ENCODE measurements around the gene KRT83.
A peak's percentile ranks its signal among the peaks of the same experiment; 100 is the strongest.

The KRT83 gene

DNA sequence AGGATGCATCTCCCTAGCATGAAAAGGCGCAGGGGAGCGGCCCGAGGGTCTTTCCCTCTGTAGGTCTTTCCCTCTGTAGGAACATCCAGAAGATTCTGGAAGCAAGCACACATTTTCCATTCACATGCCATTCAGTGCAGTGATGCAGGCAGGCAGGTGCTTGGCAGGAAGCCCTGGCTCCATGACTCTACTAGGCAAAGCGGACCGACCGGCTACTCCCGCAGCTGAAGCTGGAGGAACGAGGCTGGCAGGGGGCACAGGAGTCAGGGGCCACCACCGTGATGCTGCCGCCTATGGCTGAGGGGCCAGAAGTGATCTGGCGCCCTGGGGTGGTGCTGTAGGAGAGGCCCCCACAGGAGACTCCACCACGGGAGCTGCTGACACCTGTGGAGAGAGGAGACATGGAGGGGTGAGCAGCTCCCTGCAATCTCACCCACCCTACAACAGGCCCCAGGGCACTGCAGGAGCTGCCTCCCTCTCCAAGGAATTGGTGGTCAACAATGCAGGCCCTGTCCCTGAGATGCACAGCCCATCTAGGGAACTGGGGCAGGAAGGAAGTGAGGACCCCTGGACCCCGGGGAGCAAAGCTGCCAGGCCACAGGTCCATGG, 39.6 kb upstream of the KRT83 start:
- no peak for TF ChIP-seq POLR2A (IDR thresholded peaks at IDR 0.05; ENCODE audit: low read depth, low read length)
- no peak for TF ChIP-seq POLR2AphosphoS5 (IDR thresholded peaks at IDR 0.05; ENCODE audit: low read depth, low read length)
- TF ChIP-seq TAF1 (IDR thresholded peaks at IDR 0.05; ENCODE audit: borderline replicate concordance, low read depth, low read length) = no peak
- DNase-seq (ENCODE audit: insufficient read length) (no peak), FAIRE-seq (no peak)

- FAIRE-seq = no peak
- TF ChIP-seq POLR2A (IDR thresholded peaks at IDR 0.05; ENCODE audit: low read depth, low read length) = no peak
- no peak for TF ChIP-seq POLR2AphosphoS5 (IDR thresholded peaks at IDR 0.05; ENCODE audit: low read depth, low read length)
- TF ChIP-seq TAF1 (IDR thresholded peaks at IDR 0.05; ENCODE audit: borderline replicate concordance, low read depth, low read length) = no peak
- no peak for DNase-seq (ENCODE audit: insufficient read length)
Measured at GRCh38 chr12:52360106-52360662, 39.0 kb upstream of the KRT83 start.

DNA sequence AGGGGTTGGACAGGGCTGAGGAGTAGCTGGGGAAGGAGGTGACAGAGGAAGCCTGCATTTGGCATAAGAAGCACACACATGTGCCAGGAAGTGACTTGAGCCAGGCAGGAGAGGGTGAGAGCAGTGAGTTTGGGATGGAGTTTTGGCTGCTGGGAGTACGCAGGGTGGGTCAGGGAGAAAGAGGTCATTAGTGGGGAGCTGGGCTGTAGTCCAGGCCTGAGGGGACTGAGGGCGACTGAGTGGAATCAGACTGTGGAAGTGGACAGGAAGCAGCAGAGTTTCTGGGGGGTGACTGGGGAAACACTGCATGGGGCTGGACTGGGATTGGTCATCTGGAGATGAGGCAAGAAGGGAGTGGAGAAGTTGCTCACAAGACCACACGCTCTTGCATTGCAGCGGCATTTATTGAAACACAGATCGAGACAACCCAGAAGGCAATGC, 38.4 kb upstream of the KRT83 start:
- FAIRE-seq = no peak
- DNase-seq (ENCODE audit: insufficient read length) = no peak
- no peak for TF ChIP-seq POLR2AphosphoS5 (IDR thresholded peaks at IDR 0.05; ENCODE audit: low read depth, low read length)
- no peak for TF ChIP-seq TAF1 (IDR thresholded peaks at IDR 0.05; ENCODE audit: borderline replicate concordance, low read depth, low read length)
- TF ChIP-seq POLR2A (IDR thresholded peaks at IDR 0.05; ENCODE audit: low read depth, low read length) = no peak

DNA sequence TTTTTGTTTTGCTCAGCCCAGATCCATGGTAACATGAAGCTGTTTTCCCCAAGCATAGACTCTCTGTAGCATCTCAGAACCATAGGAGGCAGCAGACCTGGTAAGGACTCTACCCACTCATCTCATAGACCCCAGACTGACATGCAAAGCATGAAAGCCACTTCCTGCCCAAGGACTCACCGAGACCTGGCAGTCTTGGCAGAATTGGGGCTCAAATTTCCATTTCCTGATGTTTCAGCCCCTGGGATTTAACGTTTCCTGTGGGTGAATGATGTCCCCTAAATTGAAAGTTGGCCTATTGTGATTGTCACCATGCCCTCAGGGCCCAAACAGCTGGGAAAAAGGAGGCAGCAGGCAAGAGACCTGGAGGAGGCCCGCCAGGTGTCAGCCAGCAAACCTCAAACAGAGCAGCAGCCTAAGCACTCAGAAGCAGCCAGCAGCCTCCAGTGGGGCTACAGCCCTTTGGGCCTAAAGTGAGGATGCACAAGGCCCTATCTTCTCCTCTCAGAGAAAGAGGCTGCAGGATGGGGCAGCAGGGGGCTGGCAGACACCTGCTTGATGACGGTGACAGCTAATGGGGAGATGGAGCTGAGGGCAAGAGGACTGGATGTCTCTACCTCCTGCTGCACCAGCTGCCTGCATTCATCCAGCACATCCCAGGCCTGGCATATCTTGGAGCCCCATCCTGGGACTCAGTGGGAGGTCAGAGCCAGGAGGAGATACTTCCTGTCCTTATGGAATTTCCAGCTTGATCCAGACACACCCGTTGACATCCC, 37.6 kb upstream of the KRT83 start:
- DNase-seq (ENCODE audit: insufficient read length) (peak; percentile 68), FAIRE-seq (peak; percentile 92)
- TF ChIP-seq POLR2A (IDR thresholded peaks at IDR 0.05; ENCODE audit: low read depth, low read length) (no peak), TAF1 (IDR thresholded peaks at IDR 0.05; ENCODE audit: borderline replicate concordance, low read depth, low read length) (no peak), POLR2AphosphoS5 (IDR thresholded peaks at IDR 0.05; ENCODE audit: low read depth, low read length) (no peak)

DNA sequence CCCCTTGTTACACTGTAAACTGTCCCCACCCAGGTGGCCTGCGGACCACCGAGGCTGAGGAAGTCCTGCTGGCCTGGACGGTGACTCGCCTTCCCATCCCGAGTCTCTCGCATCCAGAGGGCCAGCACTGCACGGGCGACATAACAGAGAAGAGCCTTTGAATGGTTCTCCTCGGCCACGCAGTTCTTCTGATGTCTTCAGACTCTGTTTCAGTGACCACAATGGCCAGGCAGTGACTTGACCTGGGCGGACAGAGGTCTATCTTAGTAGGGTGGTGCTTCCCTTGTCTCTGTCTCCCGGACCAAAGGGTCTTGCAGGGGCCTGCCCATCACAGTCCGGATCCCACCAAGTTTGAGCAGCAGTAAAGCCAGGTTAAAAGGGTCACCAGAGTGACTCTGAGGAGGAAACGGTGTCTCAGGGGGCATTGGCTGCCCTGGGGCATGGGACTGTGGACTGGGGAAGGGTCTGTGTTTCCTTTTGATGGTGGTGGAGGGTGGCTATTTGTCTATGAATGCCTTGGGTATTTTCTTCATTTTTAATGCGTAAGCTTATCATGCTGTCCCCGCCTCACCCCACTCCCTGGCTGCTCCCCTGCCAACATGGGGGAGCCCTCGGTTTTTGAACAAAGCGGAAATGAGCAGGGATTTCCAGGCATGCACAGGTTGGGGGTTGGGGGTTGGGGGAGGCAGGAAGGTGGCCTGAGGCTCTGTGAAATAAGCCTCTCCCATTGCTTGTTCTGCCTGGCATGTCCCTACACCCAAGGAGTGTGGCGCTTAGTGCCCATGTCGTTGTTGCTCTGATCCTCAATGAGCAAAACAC, 35.8 kb upstream of the KRT83 start:
- DNase-seq (ENCODE audit: insufficient read length) = no peak
- no peak for FAIRE-seq
- TF ChIP-seq TAF1 (IDR thresholded peaks at IDR 0.05; ENCODE audit: borderline replicate concordance, low read depth, low read length) (no peak), POLR2AphosphoS5 (IDR thresholded peaks at IDR 0.05; ENCODE audit: low read depth, low read length) (no peak), POLR2A (IDR thresholded peaks at IDR 0.05; ENCODE audit: low read depth, low read length) (no peak)

DNA sequence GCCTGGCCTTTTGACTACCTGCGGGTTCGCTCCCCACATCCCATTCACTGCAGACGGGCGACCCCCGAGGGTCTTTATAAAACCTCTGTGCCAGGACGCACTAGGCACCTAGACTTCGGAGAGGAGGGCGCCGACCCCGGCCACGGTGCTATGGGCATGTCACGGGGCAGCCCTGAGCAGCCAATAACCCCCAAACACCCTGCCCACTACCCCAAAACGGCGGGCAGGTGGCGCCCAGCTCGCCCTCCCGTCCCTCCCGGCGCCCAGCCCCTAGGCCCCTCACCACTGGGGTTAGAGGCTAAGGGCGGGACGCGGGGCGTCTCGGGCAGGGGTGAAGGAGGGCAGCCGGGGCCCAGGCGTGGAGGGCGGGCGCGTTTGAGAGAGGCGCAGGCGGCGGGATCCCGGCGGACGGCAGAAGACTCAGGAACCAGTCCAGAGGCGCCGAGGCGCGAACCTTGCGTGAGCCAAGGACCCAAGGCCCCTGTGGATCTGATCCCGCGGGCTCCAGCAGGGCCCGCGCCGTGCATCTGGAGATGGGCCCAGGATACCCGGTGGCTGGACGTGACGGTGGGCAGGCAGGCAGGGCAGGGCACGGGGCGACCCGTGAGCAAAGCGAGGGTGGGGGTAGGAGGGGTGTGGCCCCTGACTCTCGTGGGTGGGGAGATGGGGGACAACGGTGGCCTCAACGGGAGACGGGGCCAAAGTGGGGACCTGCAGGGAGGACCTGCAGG, 35.0 kb upstream of the KRT83 start:
- TF ChIP-seq POLR2A (IDR thresholded peaks at IDR 0.05; ENCODE audit: low read depth, low read length) = no peak
- TF ChIP-seq TAF1 (IDR thresholded peaks at IDR 0.05; ENCODE audit: borderline replicate concordance, low read depth, low read length) = no peak
- no peak for TF ChIP-seq POLR2AphosphoS5 (IDR thresholded peaks at IDR 0.05; ENCODE audit: low read depth, low read length)
- DNase-seq (ENCODE audit: insufficient read length) (no peak), FAIRE-seq (no peak)

- TF ChIP-seq TAF1 (IDR thresholded peaks at IDR 0.05; ENCODE audit: borderline replicate concordance, low read depth, low read length) = no peak
- TF ChIP-seq POLR2AphosphoS5 (IDR thresholded peaks at IDR 0.05; ENCODE audit: low read depth, low read length) = no peak
- TF ChIP-seq POLR2A (IDR thresholded peaks at IDR 0.05; ENCODE audit: low read depth, low read length) = no peak
- DNase-seq (ENCODE audit: insufficient read length) (no peak), FAIRE-seq (no peak)
Measured at GRCh38 chr12:52355176-52355575, 34.0 kb upstream of the KRT83 start.

GRCh38 chr12:52354200-52354599, 33.0 kb upstream of the KRT83 start:
- no peak for TF ChIP-seq POLR2A (IDR thresholded peaks at IDR 0.05; ENCODE audit: low read depth, low read length)
- no peak for TF ChIP-seq POLR2AphosphoS5 (IDR thresholded peaks at IDR 0.05; ENCODE audit: low read depth, low read length)
- TF ChIP-seq TAF1 (IDR thresholded peaks at IDR 0.05; ENCODE audit: borderline replicate concordance, low read depth, low read length) = no peak
- no peak for DNase-seq (ENCODE audit: insufficient read length)
- no peak for FAIRE-seq

DNA sequence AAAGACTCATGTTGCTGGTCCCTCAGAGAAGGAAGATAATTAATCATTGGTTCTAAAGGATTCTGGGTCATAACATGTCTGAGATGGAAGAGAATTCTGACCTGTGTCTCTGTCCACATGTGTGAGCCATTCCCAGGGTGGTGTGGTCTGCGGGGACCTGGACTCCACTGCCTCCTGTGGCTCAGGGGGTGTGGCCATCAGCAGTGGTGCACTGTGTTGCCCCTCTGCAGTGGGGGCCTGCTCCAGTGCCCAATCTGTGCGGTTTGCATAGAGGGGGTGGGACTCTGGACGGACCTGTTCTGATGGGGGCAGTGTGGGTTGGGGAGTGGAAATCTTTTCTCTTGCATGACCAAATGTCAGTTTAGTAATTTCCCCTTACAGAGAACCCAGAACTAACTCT, 32.6 kb upstream of the KRT83 start:
- no peak for FAIRE-seq
- no peak for DNase-seq (ENCODE audit: insufficient read length)
- TF ChIP-seq POLR2AphosphoS5 (IDR thresholded peaks at IDR 0.05; ENCODE audit: low read depth, low read length) (no peak), TAF1 (IDR thresholded peaks at IDR 0.05; ENCODE audit: borderline replicate concordance, low read depth, low read length) (no peak), POLR2A (IDR thresholded peaks at IDR 0.05; ENCODE audit: low read depth, low read length) (no peak)

- TF ChIP-seq TAF1 (IDR thresholded peaks at IDR 0.05; ENCODE audit: borderline replicate concordance, low read depth, low read length) (no peak), POLR2AphosphoS5 (IDR thresholded peaks at IDR 0.05; ENCODE audit: low read depth, low read length) (no peak), POLR2A (IDR thresholded peaks at IDR 0.05; ENCODE audit: low read depth, low read length) (no peak)
- no peak for FAIRE-seq
- DNase-seq (ENCODE audit: insufficient read length) = no peak
Measured at GRCh38 chr12:52352951-52353350, 31.8 kb upstream of the KRT83 start.
